DND-41 (cell line): ENCODE measurements around the gene IFNA5.

Experiments used
- ATAC-seq: fragments of 200-7000 bp; cut with Tn5 transposase; 3 replicates; pipeline ENCODE4 v1.9.1; 2021; ENCODE audit warnings: low read depth; ENCODE audit not compliant: insufficient read depth
- DNase-seq: peaks from one replicate; pipeline ENCODE4 v3.0.0-alpha.2; 2020
- H2AFZ ChIP-seq: 2 replicates; pipeline ENCODE4 v1.6.0; 2012; ENCODE audit warnings: low read depth, low read length
- H3K27ac ChIP-seq: 2 replicates; pipeline ENCODE4 v1.5.1; 2012; ENCODE audit warnings: low read length, inconsistent platforms
- H3K27me3 ChIP-seq: fragments of 200-600 bp; sonication (generic); 2 replicates; pipeline ENCODE4 v1.6.0; 2012; ENCODE audit warnings: low read length, mild to moderate bottlenecking, inconsistent platforms; ENCODE audit not compliant: insufficient read depth, poor library complexity
- H3K36me3 ChIP-seq: 2 replicates; pipeline ENCODE4 v1.5.1; 2012; ENCODE audit warnings: low read length, inconsistent platforms; ENCODE audit not compliant: insufficient read depth
- H3K4me1 ChIP-seq: 2 replicates; pipeline ENCODE4 v1.5.1; 2012; ENCODE audit warnings: mild to moderate bottlenecking, low read length; ENCODE audit not compliant: insufficient read depth
- H3K4me2 ChIP-seq: 2 replicates; pipeline ENCODE4 v1.6.0; 2012; ENCODE audit warnings: mild to moderate bottlenecking, moderate library complexity, low read length, inconsistent platforms; ENCODE audit not compliant: insufficient read depth
- H3K4me3 ChIP-seq, 2 experiments: fragments of 200-600 bp in 1 of 2; shearing (Covaris generic) in 1 of 2; 2 replicates each; pipeline ENCODE4 v1.5.1; 2012 to 2016; ENCODE audit warnings: inconsistent platforms in 2 of 2, low read length in 2 of 2, mild to moderate bottlenecking in 2 of 2, low read depth in 1 of 2, moderate library complexity in 1 of 2
- H3K79me2 ChIP-seq: 2 replicates; pipeline ENCODE4 v1.6.0; 2012; ENCODE audit warnings: low read length, inconsistent platforms; ENCODE audit not compliant: insufficient read depth
- H3K9ac ChIP-seq: 2 replicates; pipeline ENCODE4 v1.6.0; 2012; ENCODE audit warnings: low read depth, mild to moderate bottlenecking, inconsistent platforms, low read length, moderate library complexity
- H3K9me3 ChIP-seq: 2 replicates; pipeline ENCODE4 v1.5.1; 2012; ENCODE audit warnings: low read length, moderate library complexity, mild to moderate bottlenecking, inconsistent platforms; ENCODE audit not compliant: insufficient read depth, severe bottlenecking
- H4K20me1 ChIP-seq: 2 replicates; pipeline ENCODE4 v1.6.0; 2012; ENCODE audit warnings: low read length; ENCODE audit not compliant: insufficient read depth
- CTCF ChIP-seq: IDR thresholded peaks from 2 replicates; pipeline ENCODE4 v1.5.1; 2012; ENCODE audit warnings: borderline replicate concordance, low read length, moderate library complexity, mild to moderate bottlenecking; ENCODE audit not compliant: poor library complexity, severe bottlenecking; ENCODE audit errors: extremely low read depth
- EZH2 ChIP-seq: IDR thresholded peaks from 3 replicates; pipeline ENCODE4 v1.6.1; 2012; ENCODE audit warnings: borderline replicate concordance, low read depth, mild to moderate bottlenecking, moderate library complexity, low read length, inconsistent platforms; ENCODE audit not compliant: severe bottlenecking

IFNA5 gene

GRCh38 chr9:21305213-21305612, at the start of gene IFNA5:
Gene IFNA5 (minus strand): TSS chr9:21305313. CDS start chr9:21305256, 57 bp downstream.
- no peaks in the 10 kb centered on the region for H3K36me3 ChIP-seq
- no peak for DNase-seq
- no peak within 1 kb of the TSS for H2AFZ ChIP-seq
- H3K27ac ChIP-seq, result no peak within 1 kb of the TSS
- H3K79me2 ChIP-seq, result no peaks in the 10 kb centered on the region
- no peak within 1 kb of the TSS for H3K9ac ChIP-seq
- H3K4me1 ChIP-seq, result no peaks in the 10 kb centered on the region
- H3K9me3 ChIP-seq, result no peaks in the 10 kb centered on the region
- no peak for TF ChIP-seq CTCF
- TF ChIP-seq EZH2, result no peak
- H3K4me3 ChIP-seq, result no peak within 1 kb of the TSS
- no peak within 1 kb of the TSS for H3K4me2 ChIP-seq
- ATAC-seq, result no peak
- peaks cover 18% of the 10 kb centered on the region for H3K27me3 ChIP-seq
- no peaks in the 10 kb centered on the region for H4K20me1 ChIP-seq

GRCh38 chr9:21350787-21351186, 45.7 kb upstream of the IFNA5 start, which contains the start of gene IFNA6:
Gene IFNA6 (minus strand): TSS chr9:21350887. CDS start chr9:21350887, 0 bp downstream.
- no peak for TF ChIP-seq CTCF
- TF ChIP-seq EZH2, result no peak

DNA sequence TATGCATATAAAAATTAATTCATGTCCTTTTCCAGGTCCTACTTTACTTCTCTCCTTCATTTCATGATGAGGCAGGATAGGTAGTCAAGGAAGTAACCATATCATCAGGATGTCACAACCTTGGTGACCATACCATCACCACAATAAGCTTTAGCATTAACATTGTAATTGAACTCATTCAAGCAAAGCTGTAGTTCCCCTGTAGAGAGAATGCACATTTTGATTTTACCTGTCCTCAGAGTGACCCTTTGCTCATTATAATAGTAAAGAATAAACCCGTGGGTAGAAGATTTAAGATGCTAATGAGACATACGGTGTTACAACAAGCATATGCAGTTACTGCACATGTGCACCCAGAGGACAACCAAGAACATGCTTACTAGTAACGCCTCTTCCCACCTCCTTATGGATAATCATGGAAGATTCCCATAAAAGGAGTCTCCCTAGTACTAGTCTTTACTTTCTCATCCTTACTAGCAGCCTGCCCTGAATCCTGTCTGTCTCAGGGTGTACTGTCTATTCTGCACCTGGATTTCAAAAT, 43.4 kb upstream of the IFNA5 start:
- Histone ChIP-seq H4K20me1 (no peaks in the 10 kb centered on the region), H3K4me3 (no peak overlapping the region), H3K27ac (no peak overlapping the region), H3K36me3 (no peaks in the 10 kb centered on the region), H3K4me2 (no peak overlapping the region), H3K27me3 (no peaks in the 10 kb centered on the region), H3K4me1 (no peaks in the 10 kb centered on the region), H3K79me2 (no peaks in the 10 kb centered on the region), H2AFZ (no peak overlapping the region), H3K9ac (no peak overlapping the region), H3K9me3 (no peaks in the 10 kb centered on the region)
- TF ChIP-seq EZH2 (no peak), CTCF (no peak)
- DNase-seq, result no peak
- no peak for ATAC-seq

More at GRCh38 chr9:21350787-21351186, 45.7 kb upstream of the IFNA5 start, which contains the start of gene IFNA6:
- no peaks in the 10 kb centered on the region for H3K36me3 ChIP-seq
- H4K20me1 ChIP-seq, result no peaks in the 10 kb centered on the region
- H3K4me2 ChIP-seq, result no peak within 1 kb of the TSS
- no peak within 1 kb of the TSS for H3K4me3 ChIP-seq
- no peaks in the 10 kb centered on the region for H3K9me3 ChIP-seq
- H3K79me2 ChIP-seq, result no peaks in the 10 kb centered on the region
- H3K27me3 ChIP-seq, result no peaks in the 10 kb centered on the region
- no peak within 1 kb of the TSS for H3K27ac ChIP-seq
- no peaks in the 10 kb centered on the region for H3K4me1 ChIP-seq
- DNase-seq (no peak), ATAC-seq (no peak)
- no peak within 1 kb of the TSS for H2AFZ ChIP-seq
- no peak within 1 kb of the TSS for H3K9ac ChIP-seq
